Subcutaneous adipose tissue (tissue), 4 donors: ENCODE data around the gene TMCC1. TPM values are rescaled to one million over a fixed set of nuclear protein-coding genes. Genes with fewer than 3 reads are reported as not detected.

Source experiments
- CTCF ChIP-seq: fragments of 450-650 bp; IDR thresholded peaks from one replicate; pipeline ENCODE4 v1.5.1; 2016; ENCODE audit warnings: low read depth, mild to moderate bottlenecking, control low read depth, antibody characterized with exemption, moderate library complexity
- small RNA-seq: library from RNA; depleted of rRNA; stranded (forward); fragments of <200 nt; gene quantifications from one replicate; pipeline ENCODE3, GENCODE V24; 2016
- total RNA-seq, 4 donors: library from RNA; depleted of rRNA; stranded (reverse); fragments of >200 nt; gene quantifications; one replicate each; pipeline ENCODE4 v1.1.0, GENCODE V29; 2016

The TMCC1 gene
- total RNA-seq, 4 donors from 2014 or later: 24.0 to 31.5 (median 28.4) TPM

DNA sequence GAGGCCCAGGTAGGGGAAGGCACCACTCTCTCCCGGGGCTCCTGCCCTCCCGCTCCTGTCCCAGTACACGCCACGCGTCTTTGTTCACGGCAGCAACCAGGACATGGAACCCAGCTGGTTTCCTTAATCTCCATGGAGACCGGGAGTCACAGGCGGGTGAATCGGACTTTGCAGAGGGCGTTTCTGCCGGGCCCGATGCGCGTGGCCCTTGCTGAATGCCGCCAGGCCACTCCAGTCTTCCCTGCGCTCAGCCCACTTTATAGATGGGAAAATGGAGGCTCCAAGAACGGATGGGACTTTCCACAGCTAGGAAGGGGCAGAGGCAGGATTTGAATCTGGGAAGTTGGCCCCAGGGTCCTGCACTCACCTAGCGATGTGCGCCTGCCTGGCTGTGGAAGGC, 294.4 kb downstream of the TMCC1 start:
- no peak for TF ChIP-seq CTCF

- no peak for TF ChIP-seq CTCF
Measured at GRCh38 chr3:129598484-129598883, 295.0 kb downstream of the TMCC1 start.

DNA sequence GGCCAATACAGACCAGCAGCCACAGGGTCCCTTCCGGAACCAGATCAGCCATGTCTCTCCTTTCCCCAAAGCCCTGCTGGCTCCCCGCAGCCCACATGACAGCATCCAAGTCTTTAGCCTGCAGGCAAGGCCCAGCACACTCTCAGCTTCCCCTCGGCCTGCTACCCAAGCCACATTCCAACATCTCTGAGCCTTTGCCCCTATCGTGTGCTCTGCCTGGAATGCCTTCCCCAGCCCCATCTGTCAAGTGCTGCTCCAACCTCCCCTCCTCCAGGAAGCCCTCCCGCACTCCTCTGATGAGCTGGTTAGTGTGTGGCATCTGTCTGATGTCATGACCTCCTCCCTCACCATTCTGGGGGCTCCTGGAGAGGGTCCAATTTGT, 295.5 kb downstream of the TMCC1 start:
- no peak for TF ChIP-seq CTCF

Small RNA genes lying within 50 kb of the gene (small RNA-seq; reads per million reads assigned to genes)
- gene RF00026 (not detected), gene RNY3P13 (not detected)

Other genes starting within 250 kb of the TMCC1 start
- not detected for gene TRH, start 81.0 kb upstream of the TMCC1 start, total RNA-seq
- not detected for gene ALG1L2, start 188.1 kb upstream of the TMCC1 start, total RNA-seq